H1 (cell line): ENCODE results near the gene SPRING1. TPM values are rescaled to one million over a fixed set of nuclear protein-coding genes. Genes with fewer than 3 reads are reported as not detected.

Experiments used
- CTCF ChIA-PET: fragments of 300-600 bp; sonication (Branson Sonifier 250); formaldehyde crosslinking; loops from one replicate; lab custom pipeline; 2021; ENCODE audit not compliant: partially characterized antibody; lab: Charles Lee
- POLR2A ChIA-PET: fragments of 300-600 bp; sonication (Branson Sonifier 250); formaldehyde crosslinking; loops from one replicate; lab custom pipeline; 2021; ENCODE audit warnings: inconsistent platforms; ENCODE audit not compliant: partially characterized antibody; lab: Charles Lee
- DNase-seq, 2 experiments: peaks; one replicate each; pipeline versions ENCODE4 v3.0.0 to v3.0.0-alpha.2; 2010 to 2022; ENCODE audit warnings: low spot score in 2 of 2, low read depth in 1 of 2, mixed read lengths in 1 of 2
- FAIRE-seq: peaks from 2 replicates; lab custom pipeline; 2011; peaks lifted over from hg19 to GRCh38; lab: Jason Lieb, UNC
- H2AFZ ChIP-seq: 2 replicates; pipeline ENCODE4 v1.8.1; 2012; ENCODE audit warnings: low read length, inconsistent platforms
- H2AK5ac ChIP-seq: 2 replicates; pipeline ENCODE4 v1.6.1; 2013; ENCODE audit warnings: low read depth, low read length
- H2BK120ac ChIP-seq: replicated peaks from 2 replicates; pipeline ENCODE3; 2013; ENCODE audit warnings: low read depth, low read length, inconsistent platforms
- H2BK12ac ChIP-seq: 2 replicates; pipeline ENCODE4 v1.6.1; 2013; ENCODE audit warnings: low read depth, low read length
- H2BK15ac ChIP-seq: 2 replicates; pipeline ENCODE4 v1.6.1; 2013; ENCODE audit warnings: low read length
- H2BK20ac ChIP-seq: 2 replicates; pipeline ENCODE4 v1.6.1; 2013; ENCODE audit warnings: low read length
- H2BK5ac ChIP-seq: 2 replicates; pipeline ENCODE4 v1.6.1; 2013; ENCODE audit warnings: low read depth, low read length
- H3K14ac ChIP-seq: 2 replicates; pipeline ENCODE4 v1.6.1; 2013; ENCODE audit warnings: inconsistent platforms; ENCODE audit not compliant: insufficient read length
- H3K18ac ChIP-seq: 2 replicates; pipeline ENCODE4 v1.6.1; 2013; ENCODE audit warnings: low read length; ENCODE audit errors: extremely low read depth
- H3K23ac ChIP-seq: 2 replicates; pipeline ENCODE4 v1.6.1; 2013; ENCODE audit warnings: inconsistent platforms; ENCODE audit not compliant: insufficient read length
- H3K23me2 ChIP-seq: 2 replicates; pipeline ENCODE4 v1.6.1; 2013; ENCODE audit warnings: low read depth, low read length
- H3K27ac ChIP-seq: 2 replicates; pipeline ENCODE4 v1.6.1; 2011; ENCODE audit warnings: low read depth, low read length, inconsistent platforms
- H3K27me3 ChIP-seq, 4 experiments: replicated peaks in 1 of 4; 1 replicate in 1 of 4; 2 replicates in 3 of 4; pipeline versions ENCODE4 v1.6.1 to v1.8.1; 2011 to 2013; ENCODE audit warnings: low read length in 3 of 4, mild to moderate bottlenecking in 3 of 4, inconsistent platforms in 2 of 4, mixed read lengths in 2 of 4, moderate library complexity in 1 of 4; ENCODE audit not compliant: control insufficient read depth in 3 of 4, insufficient read depth in 3 of 4; ENCODE audit errors: extremely low read depth in 1 of 4
- H3K36me3 ChIP-seq, 4 experiments: 2 replicates each; pipeline versions ENCODE4 v1.6.1 to v1.8.1; 2011 to 2013; ENCODE audit warnings: mild to moderate bottlenecking in 4 of 4, low read length in 3 of 4, moderate library complexity in 2 of 4, control low read depth in 1 of 4, inconsistent platforms in 1 of 4; ENCODE audit not compliant: insufficient read depth in 4 of 4, control insufficient read depth in 2 of 4
- H3K4ac ChIP-seq: replicated peaks from 2 replicates; pipeline ENCODE3; 2013; ENCODE audit warnings: low read length, low read depth, mixed read lengths, inconsistent platforms; ENCODE audit not compliant: insufficient read length
- H3K4me1 ChIP-seq, 4 experiments: replicated peaks in 1 of 4; 1 replicate in 1 of 4; 2 replicates in 3 of 4; pipeline versions ENCODE4 v1.6.1 to v1.8.1; 2011 to 2013; ENCODE audit warnings: low read length in 3 of 4, inconsistent platforms in 2 of 4, mixed read lengths in 1 of 4; ENCODE audit not compliant: insufficient read depth in 4 of 4, control insufficient read depth in 3 of 4
- H3K4me2 ChIP-seq, 2 experiments: 2 replicates each; pipeline versions ENCODE4 v1.6.1 to v1.8.1; 2011 to 2013; ENCODE audit warnings: low read depth in 2 of 2, low read length in 2 of 2, control low read depth in 1 of 2, inconsistent platforms in 1 of 2, mild to moderate bottlenecking in 1 of 2; ENCODE audit not compliant: insufficient read depth in 1 of 2
- H3K4me3 ChIP-seq, 4 experiments: fragments of 200-600, 300-600 bp in 1 of 4; sonication (generic), shearing (Covaris generic), sonication (Bioruptor Twin) in 1 of 4; 2 replicates each; pipeline versions ENCODE4 v1.5.1 to v1.8.1; 2011 to 2016; ENCODE audit warnings: low read length in 4 of 4, low read depth in 3 of 4, control low read depth in 2 of 4, inconsistent platforms in 2 of 4, mild to moderate bottlenecking in 2 of 4, mixed read lengths in 1 of 4, moderate library complexity in 1 of 4; ENCODE audit not compliant: insufficient read depth in 2 of 4; ENCODE audit errors: extremely low read depth in 1 of 4
- H3K56ac ChIP-seq: replicated peaks from 2 replicates; pipeline ENCODE3; 2013; ENCODE audit warnings: low read depth, mild to moderate bottlenecking, mixed read lengths, low read length, inconsistent platforms; ENCODE audit not compliant: insufficient read length
- H3K79me1 ChIP-seq: 2 replicates; pipeline ENCODE4 v1.6.1; 2013; ENCODE audit warnings: low read depth, low read length, control low read depth
- H3K79me2 ChIP-seq, 2 experiments: 2 replicates each; pipeline versions ENCODE4 v1.6.1 to v1.8.1; 2012 to 2013; ENCODE audit warnings: low read length in 2 of 2, mild to moderate bottlenecking in 2 of 2, inconsistent platforms in 1 of 2; ENCODE audit not compliant: insufficient read depth in 2 of 2, control insufficient read depth in 1 of 2
- H3K9ac ChIP-seq, 4 experiments: replicated peaks in 1 of 4; 1 replicate in 1 of 4; 2 replicates in 3 of 4; pipeline versions ENCODE4 v1.6.1 to v1.8.1; 2011 to 2013; ENCODE audit warnings: low read depth in 3 of 4, low read length in 3 of 4, control low read depth in 2 of 4, mild to moderate bottlenecking in 2 of 4, moderate library complexity in 2 of 4, inconsistent platforms in 1 of 4; ENCODE audit errors: extremely low read depth in 1 of 4
- H3K9me3 ChIP-seq, 2 experiments: 2 replicates each; pipeline versions ENCODE4 v1.6.1 to v1.8.1; 2012 to 2013; ENCODE audit warnings: mild to moderate bottlenecking in 2 of 2, moderate library complexity in 2 of 2, control low read depth in 1 of 2, inconsistent platforms in 1 of 2, low read depth in 1 of 2, low read length in 1 of 2, mixed read lengths in 1 of 2; ENCODE audit not compliant: insufficient read depth in 2 of 2
- H4K20me1 ChIP-seq, 2 experiments: replicated peaks in 1 of 2; 2 replicates each; pipeline versions ENCODE3 to v1.8.1; 2011 to 2013; ENCODE audit warnings: inconsistent platforms in 2 of 2, low read length in 2 of 2, mild to moderate bottlenecking in 1 of 2; ENCODE audit not compliant: insufficient read depth in 2 of 2, control insufficient read depth in 1 of 2
- H4K5ac ChIP-seq: 2 replicates; pipeline ENCODE4 v1.6.1; 2013; ENCODE audit warnings: low read length, low read depth, mixed read lengths, inconsistent platforms; ENCODE audit not compliant: insufficient read length
- H4K8ac ChIP-seq: 2 replicates; pipeline ENCODE4 v1.8.0; 2013; ENCODE audit warnings: mild to moderate bottlenecking, moderate library complexity, low read length, inconsistent platforms; ENCODE audit not compliant: insufficient read depth; ENCODE audit errors: extremely low read depth
- H4K91ac ChIP-seq: replicated peaks from 2 replicates; pipeline ENCODE3; 2013; ENCODE audit warnings: low read length, mixed read lengths, inconsistent platforms; ENCODE audit not compliant: insufficient read length
- CREB1 ChIP-seq: IDR thresholded peaks from 2 replicates; pipeline ENCODE4 v1.6.1; 2012; ENCODE audit warnings: inconsistent platforms
- EGR1 ChIP-seq: IDR thresholded peaks from 2 replicates; pipeline ENCODE4 v1.6.1; 2011; ENCODE audit warnings: low read depth, low read length, borderline replicate concordance
- FOSL1 ChIP-seq: IDR thresholded peaks from 2 replicates; pipeline ENCODE4 v1.6.1; 2011; ENCODE audit warnings: mild to moderate bottlenecking, low read depth, low read length, moderate library complexity; ENCODE audit not compliant: insufficient read depth
- JUND ChIP-seq: IDR thresholded peaks from 2 replicates; pipeline ENCODE4 v1.6.1; 2011; ENCODE audit warnings: mild to moderate bottlenecking, improper control_type of control experiment, low read length
- KDM4A ChIP-seq: IDR thresholded peaks from one replicate; pipeline ENCODE4 v1.7.1; 2012; ENCODE audit warnings: low read depth, mild to moderate bottlenecking, moderate library complexity, low read length, inconsistent platforms; ENCODE audit not compliant: severe bottlenecking
- POU5F1 ChIP-seq: IDR thresholded peaks from 2 replicates; pipeline ENCODE4 v1.6.1; 2011; ENCODE audit warnings: low read depth, mild to moderate bottlenecking, low read length, moderate library complexity
- RXRA ChIP-seq: IDR thresholded peaks from 2 replicates; pipeline ENCODE4 v1.6.1; 2011; ENCODE audit warnings: low read depth, mild to moderate bottlenecking, low read length, moderate library complexity; ENCODE audit not compliant: insufficient read depth
- SAP30 ChIP-seq: fragments of 300-600 bp; sonication (generic); IDR thresholded peaks from 2 replicates; pipeline ENCODE4 v1.7.1; 2012; ENCODE audit warnings: low read length, moderate library complexity, mild to moderate bottlenecking, inconsistent platforms; ENCODE audit not compliant: insufficient read depth, insufficient replicate concordance
- TBP ChIP-seq: IDR thresholded peaks from 2 replicates; pipeline ENCODE4 v1.6.1; 2011; ENCODE audit warnings: low read depth, low read length, improper control_type of control experiment
- WGBS, 2 experiments: shearing (Covaris generic) in 1 of 2; methylation state at CpG; one replicate each; pipeline versions ENCODE4 v1.1.6 to v1.1.7; 2013 to 2015; ENCODE audit warnings: low lambda C conversion rate in 2 of 2, mixed read lengths in 2 of 2, inconsistent platforms in 1 of 2, low coverage in 1 of 2, missing lambda C conversion rate in 1 of 2; ENCODE audit not compliant: insufficient replicate concordance in 2 of 2, insufficient coverage in 1 of 2, insufficient read length in 1 of 2; ENCODE audit errors: extremely low coverage in 1 of 2, missing lambda C conversion rate in 1 of 2; 5-methylcytosine and 5-hydroxymethylcytosine counted together
- polyA plus RNA-seq, 7 experiments: library from polyadenylated mRNA; depleted of rRNA in 3 of 7; stranded (reverse) in 5 of 7; unstranded in 2 of 7; fragments of >200 nt in 5 of 7; fragments of 200-250 nt in 2 of 7; gene quantifications; 1 replicate in 5 of 7; 2 replicates in 1 of 7; 4 replicates in 1 of 7; pipeline versions ENCODE4 v1.2.1 to v1.2.3, GENCODE V29; 2011 to 2013; ENCODE audit warnings: missing spikeins in 2 of 7, mixed read lengths in 2 of 7
- total RNA-seq: library from RNA; stranded (reverse); fragmentation: NEBNext Ultra II Directional; extraction: Animal tissue kit (Norgen Biotek cat#: 25700); gene quantifications from 2 replicates; pipeline ENCODE4 v1.2.1, GENCODE V29; 2021
- TF ChIP-seq, protein P1 (sequence below): IDR thresholded peaks from 2 replicates; pipeline ENCODE4 v1.6.1; 2011; ENCODE audit warnings: low read depth, mild to moderate bottlenecking, low read length; ENCODE audit not compliant: insufficient read depth
- TF ChIP-seq, protein P2 (sequence below), 3 experiments: IDR thresholded peaks; 1 replicate in 2 of 3; 2 replicates in 1 of 3; pipeline versions ENCODE4 v1.5.1 to v1.6.1; 2011; ENCODE audit warnings: low read length in 3 of 3, mild to moderate bottlenecking in 3 of 3, inconsistent platforms in 2 of 3, low read depth in 1 of 3, moderate library complexity in 1 of 3; ENCODE audit not compliant: insufficient read depth in 1 of 3; ENCODE audit errors: control extremely low read depth in 1 of 3

SPRING1 gene
- total and polyA plus RNA-seq, 2 of the 8 experiments (the other 6 are each of a cell fraction or from before 2014, with no cell fraction given) = 14.3 to 46.5 TPM

DNA sequence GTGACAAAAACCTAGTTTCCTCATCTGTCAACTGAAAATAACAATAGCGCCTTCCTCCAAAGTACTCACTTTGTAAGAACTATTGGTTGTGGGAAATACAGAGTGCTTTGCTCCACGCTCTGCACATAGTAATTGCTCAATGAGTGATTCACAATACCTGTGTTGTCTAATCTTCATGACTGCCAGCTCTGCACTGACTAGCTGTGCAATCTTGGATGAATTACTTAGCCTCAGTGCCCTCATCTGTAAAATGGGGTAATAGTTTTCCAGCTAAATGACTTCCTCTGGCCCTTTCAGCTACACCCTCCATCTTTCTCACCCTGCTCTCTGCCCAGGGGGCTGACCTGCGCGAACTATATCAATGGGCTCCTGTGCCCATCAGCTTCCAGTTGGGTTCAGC is 43.1 kb upstream of the SPRING1 start:
- no peak for FAIRE-seq
- Histone ChIP-seq H3K23ac (no peak overlapping the region), H3K4me1 (no peaks in the 10 kb centered on the region; a peak in 1 of 7 replicates)
- TF ChIP-seq CREB1 (no peak), JUND (no peak), KDM4A (no peak), POU5F1 (no peak), TBP (no peak), SAP30 (no peak), EGR1 (no peak), RXRA (no peak), FOSL1 (no peak)
- TF ChIP-seq, protein P1, sequence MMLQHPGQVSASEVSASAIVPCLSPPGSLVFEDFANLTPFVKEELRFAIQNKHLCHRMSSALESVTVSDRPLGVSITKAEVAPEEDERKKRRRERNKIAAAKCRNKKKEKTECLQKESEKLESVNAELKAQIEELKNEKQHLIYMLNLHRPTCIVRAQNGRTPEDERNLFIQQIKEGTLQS = no peak
- TF ChIP-seq, protein P2, sequence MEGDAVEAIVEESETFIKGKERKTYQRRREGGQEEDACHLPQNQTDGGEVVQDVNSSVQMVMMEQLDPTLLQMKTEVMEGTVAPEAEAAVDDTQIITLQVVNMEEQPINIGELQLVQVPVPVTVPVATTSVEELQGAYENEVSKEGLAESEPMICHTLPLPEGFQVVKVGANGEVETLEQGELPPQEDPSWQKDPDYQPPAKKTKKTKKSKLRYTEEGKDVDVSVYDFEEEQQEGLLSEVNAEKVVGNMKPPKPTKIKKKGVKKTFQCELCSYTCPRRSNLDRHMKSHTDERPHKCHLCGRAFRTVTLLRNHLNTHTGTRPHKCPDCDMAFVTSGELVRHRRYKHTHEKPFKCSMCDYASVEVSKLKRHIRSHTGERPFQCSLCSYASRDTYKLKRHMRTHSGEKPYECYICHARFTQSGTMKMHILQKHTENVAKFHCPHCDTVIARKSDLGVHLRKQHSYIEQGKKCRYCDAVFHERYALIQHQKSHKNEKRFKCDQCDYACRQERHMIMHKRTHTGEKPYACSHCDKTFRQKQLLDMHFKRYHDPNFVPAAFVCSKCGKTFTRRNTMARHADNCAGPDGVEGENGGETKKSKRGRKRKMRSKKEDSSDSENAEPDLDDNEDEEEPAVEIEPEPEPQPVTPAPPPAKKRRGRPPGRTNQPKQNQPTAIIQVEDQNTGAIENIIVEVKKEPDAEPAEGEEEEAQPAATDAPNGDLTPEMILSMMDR (IDR thresholded peaks at IDR 0.05; ENCODE audit: control extremely low read depth in 1 of 3, insufficient read depth in 1 of 3, low read depth in 1 of 3, low read length in 3 of 3) = no peak

More for the DNA sequence above, 43.1 kb upstream of the SPRING1 start:
- Histone ChIP-seq H3K27ac (no peak overlapping the region), H3K14ac (no peak overlapping the region), H3K79me2 (no peaks in the 10 kb centered on the region), H3K36me3 (peaks cover 6 to 33% (median 17%) of the 10 kb centered on the region in 4 experiments; a peak in 7 of 8 replicates), H2BK5ac (no peak overlapping the region), H2BK12ac (no peak overlapping the region), H4K5ac (no peak overlapping the region), H4K8ac (no peak overlapping the region; the same call in 1 of the 2 replicates), H3K4ac (no peak overlapping the region), H3K79me1 (no peaks in the 10 kb centered on the region), H2BK120ac (no peak overlapping the region), H3K27me3 (no peaks in the 10 kb centered on the region), H3K4me2 (no peak overlapping the region), H4K20me1 (no peaks in the 10 kb centered on the region), H3K9me3 (no peaks in the 10 kb centered on the region), H2AK5ac (no peak overlapping the region), H3K23me2 (no peaks in the 10 kb centered on the region), H3K56ac (no peak overlapping the region), H3K18ac (no peak overlapping the region), H2BK15ac (no peak overlapping the region), H3K4me3 (no peak overlapping the region), H3K9ac (no peak overlapping the region), H4K91ac (no peak overlapping the region), H2BK20ac (no peak overlapping the region), H2AFZ (no peak overlapping the region)
- DNase-seq = no peak
- ChIA-PET POLR2A (interaction anchor here (0.6 kb wide), 1 partner anchor 29 kb away, joined by 3 read pairs; no protein-coding TSS in a partner anchor), CTCF (interaction anchor here (0.9 to 1.1 kb wide), 3 partner anchors 16 to 102 kb away, joined by 3 to 4 read pairs (median 3); no protein-coding TSS in a partner anchor)
- WGBS, 2 experiments = 73% methylated on average over 4 of the region's 4 CpGs; no CpG with 5 or more reads in 1 of the 2 experiments
